Measurements from ENCODE around the gene FOSL1.

The FOSL1 gene

DNA sequence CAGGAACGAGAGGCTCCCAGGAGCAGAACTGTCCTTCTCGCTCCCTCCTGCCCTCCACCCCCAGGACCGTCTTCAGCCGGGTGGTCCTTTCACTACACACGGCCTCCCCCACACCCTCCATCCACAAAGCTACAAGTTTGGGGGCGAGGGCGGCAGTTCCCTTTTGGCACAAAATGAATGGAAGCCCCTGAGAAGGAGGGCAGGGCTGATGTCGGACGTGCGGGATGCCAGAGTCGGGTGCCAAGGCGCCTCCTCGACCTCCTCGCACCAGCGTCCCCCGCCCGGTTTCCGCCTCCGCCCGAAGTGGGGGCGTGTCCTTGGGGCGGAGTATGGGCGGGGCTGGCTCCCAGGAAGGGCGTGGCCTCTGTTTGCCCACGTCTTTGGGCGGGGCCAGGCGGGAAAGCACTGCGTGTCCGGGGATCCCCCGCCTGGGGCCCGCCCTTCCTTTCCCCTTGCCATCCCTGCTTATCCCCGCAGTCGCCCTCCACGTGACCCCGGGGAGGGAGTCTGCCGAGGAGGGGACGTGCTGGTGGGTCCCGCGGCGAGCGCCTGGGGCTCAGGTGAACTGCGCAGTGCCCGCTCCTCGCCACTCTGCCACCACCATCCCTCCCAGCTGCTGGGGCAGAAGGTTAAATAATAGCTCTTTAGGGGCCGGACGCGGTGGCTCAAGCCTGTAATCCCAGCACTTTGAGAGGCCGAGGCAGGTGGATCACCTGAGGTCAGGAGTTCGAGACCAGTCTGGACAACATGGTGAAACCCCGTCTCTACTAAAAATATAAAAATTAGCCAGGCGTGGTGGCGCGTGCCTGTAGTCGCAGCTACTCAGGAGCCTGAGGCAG lies 26.7 kb downstream of the FOSL1 start:
- peak; percentile 71 for DNase-seq

- no peak for DNase-seq
Observed at GRCh38 chr11:65872586-65873317, 27.4 kb downstream of the FOSL1 start, which contains the start of gene EFEMP2. Gene EFEMP2 (minus strand): TSS chr11:65872800. CDS start chr11:65872354, 446 bp downstream.

DNA sequence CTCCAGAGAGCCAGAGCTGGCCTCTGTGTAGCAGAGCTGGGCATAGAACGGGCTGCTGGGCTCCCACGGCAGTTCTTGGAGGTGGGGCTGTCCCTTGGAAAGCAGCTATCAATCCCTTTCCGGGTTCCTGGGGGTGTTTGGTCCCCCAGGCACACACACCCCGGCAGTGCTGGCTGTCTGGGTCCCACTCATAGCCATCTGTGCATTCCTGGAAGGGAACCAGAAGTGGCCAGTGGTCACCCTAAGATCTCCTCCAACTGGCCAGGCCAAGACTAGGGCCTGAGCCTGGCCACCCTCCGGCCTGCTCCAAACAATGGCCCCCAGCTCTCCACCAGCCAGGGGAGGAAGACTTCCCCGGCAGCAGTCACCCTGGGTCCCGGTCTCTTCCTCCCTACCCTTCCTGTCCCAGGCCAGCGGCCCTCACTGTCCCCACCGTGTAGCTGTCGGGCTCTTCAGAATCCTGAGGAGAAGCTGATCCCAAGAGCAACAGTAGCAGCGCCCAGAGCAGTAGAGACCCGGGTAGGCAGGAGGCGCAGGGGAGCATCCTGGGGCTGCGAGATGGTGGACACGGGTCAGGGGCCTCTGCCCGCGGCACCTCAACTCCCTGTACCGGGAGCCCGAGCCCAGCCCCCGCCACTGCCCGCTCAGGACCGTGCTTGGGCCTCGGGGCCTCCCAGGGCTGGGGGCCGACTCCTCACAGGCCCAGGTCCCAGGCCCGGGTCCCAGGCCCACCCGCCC lies 28.2 kb downstream of the FOSL1 start:
- no peak for DNase-seq

GRCh38 chr11:65870706-65871681 lies 29.2 kb downstream of the FOSL1 start:
- DNase-seq: no peak

- no peak for DNase-seq
Observed at GRCh38 chr11:65870307-65870658, 29.9 kb downstream of the FOSL1 start.

GRCh38 chr11:65869643-65870306 lies 30.4 kb downstream of the FOSL1 start:
- DNase-seq: no peak

GRCh38 chr11:65868907-65869306 lies 31.3 kb downstream of the FOSL1 start:
- DNase-seq: no peak

DNA sequence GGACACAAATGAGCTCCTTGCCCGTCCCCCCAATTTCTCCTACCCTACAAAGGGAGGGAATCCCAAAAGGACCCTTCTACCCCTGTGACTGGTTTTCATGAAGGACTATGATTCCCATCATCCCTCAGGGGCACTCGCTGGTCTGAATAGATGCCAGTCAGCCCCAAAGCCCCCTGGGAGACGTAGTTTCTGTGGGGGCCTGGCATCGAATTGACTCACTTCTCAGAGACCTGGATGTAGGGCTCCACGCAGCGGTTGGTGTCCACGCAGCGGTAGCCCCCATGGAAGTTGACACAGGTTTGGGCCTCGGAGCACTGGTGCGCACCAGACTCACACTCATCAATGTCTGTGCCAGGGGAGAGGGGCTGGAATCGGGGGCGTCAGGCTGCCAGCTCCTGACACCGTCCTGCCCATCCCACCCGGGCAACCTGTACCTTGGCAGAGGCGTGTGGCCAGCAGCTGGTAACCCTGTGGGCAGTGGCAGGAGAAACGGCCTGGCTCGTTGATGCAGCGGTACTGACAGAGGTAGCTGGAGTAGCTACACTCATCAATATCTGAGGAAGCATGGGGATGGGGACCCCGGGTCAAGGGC lies 32.0 kb downstream of the FOSL1 start:
- no peak for DNase-seq

DNA sequence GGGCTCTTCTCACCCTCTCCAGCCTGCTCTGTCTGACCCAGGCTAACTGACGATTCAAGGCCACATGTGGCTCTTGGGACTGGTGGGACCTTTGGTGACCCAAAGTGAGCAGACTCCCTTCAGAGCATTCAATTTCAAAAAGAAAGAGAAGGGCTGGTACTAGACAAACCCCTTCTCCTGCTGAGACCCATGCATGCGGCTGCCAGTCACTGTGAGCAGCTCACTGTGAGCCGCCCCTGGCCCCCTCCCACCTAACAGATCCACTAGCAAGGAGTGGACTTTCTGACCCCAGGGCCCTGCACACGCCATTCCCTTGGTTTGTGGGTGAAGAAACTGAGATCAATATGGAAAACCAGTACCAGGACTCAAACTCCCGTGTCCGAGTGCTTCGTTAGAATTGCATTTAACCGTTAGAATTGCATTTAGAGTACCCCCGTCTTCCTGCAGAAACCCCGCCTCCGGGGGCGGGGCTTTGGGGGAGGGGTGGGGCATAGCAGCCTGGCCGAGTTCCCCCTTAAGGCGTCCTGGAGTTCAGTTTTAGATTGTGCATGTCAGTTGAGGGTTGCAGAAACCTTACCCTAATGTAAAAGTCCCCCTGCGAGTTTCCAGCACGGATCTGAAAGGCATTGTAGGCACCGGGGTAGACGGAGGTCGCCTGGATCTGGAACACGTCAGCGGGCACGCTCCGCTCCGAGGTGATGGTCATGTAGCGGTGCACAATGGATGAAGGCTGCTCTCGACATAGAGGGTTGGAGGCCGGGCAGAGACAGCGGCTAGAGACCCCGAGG lies 32.7 kb downstream of the FOSL1 start:
- DNase-seq: no peak

- DNase-seq: no peak
Observed at GRCh38 chr11:65866509-65867283, 33.5 kb downstream of the FOSL1 start.

DNA sequence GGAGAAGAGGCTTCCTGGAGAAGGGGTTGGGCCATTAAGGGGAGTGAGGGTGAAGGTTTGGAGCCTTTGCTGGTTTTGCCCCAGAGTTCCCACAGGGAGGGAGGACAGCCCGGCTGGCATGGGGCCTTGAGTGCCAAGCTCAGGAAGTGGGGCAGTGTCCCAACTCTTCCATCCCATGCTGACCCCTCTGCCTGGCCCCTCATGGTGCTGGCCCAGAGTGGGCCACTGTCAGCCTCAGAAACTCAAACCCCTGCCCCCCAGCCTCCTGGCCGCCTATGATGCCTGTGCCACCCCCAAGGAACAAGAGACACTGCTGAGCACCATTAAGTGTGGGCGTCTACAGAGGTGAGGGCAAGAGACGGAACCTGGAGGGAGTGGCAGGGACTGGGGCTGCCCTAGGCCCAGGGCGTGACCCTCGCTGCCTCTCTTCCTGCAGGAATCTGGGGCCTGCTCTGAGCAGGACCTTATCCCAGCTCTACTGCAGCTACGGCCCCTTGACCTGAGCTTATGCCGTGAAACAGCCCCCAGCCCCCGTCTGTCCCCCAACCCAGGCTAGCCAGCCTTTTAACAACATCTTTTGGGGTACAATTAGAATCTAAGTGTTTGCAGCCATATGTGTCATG lies 34.5 kb downstream of the FOSL1 start:
- no peak for DNase-seq

GRCh38 chr11:65864706-65865471 lies 35.3 kb downstream of the FOSL1 start:
- DNase-seq: no peak

DNA sequence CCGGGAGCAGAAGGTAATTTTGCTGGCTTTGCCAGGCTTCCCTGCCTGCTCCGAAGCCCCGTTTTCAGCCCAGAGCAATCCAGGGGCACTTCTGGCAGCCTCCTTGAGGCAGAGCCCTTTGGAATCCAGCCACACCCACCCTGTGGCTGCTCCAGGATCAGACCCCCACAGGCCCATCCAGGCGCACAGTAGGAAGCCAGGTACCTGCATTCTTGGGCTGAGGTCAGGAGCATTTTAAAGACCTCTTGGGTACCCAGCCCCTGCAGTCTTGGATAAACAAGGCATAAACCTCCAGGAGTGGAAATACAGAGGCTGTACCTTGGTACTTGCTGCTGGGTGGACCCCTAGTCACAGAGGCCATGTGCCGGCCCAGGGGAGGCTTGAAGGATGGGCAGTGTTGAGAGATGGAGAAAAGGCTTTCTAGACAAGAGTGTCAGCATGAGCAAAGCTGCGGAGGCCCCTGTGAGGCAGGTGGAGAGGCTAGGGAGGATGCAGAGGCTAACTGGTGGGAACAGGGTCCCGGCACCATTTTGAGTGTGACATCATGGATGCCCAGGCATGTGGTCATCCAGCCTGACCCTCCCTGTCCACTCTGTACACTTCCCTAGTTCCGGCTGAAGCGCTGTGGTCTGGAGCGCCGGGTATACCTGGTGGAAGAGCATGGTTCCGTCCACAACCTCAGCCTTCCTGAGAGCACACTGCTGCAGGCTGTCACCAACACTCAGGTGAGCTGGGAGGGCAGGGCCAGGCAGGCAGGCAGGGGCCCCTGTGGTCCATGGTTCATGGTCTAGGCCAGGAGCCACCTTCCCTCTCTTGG lies 36.1 kb downstream of the FOSL1 start:
- DNase-seq: no peak

- DNase-seq: no peak
Observed at GRCh38 chr11:65862941-65863888, 37.0 kb downstream of the FOSL1 start.

DNA sequence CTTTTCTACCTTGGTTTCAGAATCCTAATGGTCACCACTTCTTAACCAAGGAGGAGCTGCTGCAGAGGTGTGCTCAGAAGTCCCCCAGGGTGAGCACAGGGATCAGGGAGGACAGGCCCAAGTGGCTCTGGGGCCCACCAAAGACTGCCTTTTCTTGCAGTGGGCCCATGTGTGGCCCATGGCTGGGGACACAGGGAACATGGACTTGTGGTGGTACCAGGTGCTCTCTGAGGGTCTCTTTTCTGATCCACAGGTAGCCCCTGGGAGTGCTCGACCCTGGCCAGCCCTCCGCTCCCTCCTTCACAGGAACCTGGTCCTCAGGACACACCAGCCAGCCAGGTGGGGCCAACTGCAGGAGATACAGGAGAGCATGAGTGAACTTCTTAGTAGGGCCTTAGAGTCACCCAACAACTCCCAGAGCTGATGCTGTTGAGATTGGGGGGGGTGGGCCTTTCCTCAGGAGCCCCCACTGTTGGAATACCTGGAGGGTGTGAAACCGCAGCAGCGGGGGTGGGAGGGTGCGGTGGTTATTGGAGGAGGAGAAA lies 37.9 kb downstream of the FOSL1 start:
- DNase-seq: no peak

Measured in SHP77 treated with DMSO at 0.1 percent for 48 hours (cell line).